ENCODE measurements around the gene RPL41.
A peak's percentile ranks its signal among the peaks of the same experiment; 100 is the strongest.

DNA sequence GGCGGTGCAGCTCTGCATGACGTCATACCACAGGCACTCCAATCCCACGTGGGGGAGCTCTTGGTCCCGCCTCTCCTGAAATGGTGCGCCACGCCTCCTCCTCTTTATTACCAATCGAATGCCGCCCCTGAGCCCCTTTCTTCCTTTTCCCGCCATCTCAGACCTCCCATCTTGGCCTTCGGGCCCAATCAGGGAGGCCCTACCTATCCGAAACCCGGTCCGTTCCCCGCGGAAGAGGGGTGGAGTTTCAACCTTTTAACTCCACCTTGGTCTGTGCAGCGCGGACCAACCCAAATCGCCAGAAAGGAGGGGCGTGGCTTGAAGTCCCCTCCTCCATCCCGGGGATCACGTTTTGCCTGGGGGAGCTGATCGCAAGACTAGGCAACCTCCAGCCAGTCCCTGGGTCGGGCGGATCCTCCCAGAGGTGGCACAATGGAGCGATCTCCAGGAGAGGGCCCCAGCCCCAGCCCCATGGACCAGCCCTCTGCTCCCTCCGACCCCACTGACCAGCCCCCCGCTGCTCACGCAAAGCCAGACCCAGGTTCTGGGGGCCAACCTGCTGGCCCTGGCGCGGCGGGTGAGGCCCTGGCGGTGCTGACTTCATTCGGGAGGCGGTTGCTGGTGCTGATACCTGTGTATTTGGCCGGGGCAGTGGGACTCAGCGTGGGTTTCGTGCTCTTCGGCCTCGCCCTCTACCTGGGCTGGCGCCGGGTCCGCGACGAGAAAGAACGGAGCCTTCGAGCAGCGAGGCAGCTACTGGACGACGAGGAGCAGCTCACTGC is 11.6 kb downstream of the RPL41 start, which contains the start of gene ESYT1:
- TF ChIP-seq, protein P1, sequence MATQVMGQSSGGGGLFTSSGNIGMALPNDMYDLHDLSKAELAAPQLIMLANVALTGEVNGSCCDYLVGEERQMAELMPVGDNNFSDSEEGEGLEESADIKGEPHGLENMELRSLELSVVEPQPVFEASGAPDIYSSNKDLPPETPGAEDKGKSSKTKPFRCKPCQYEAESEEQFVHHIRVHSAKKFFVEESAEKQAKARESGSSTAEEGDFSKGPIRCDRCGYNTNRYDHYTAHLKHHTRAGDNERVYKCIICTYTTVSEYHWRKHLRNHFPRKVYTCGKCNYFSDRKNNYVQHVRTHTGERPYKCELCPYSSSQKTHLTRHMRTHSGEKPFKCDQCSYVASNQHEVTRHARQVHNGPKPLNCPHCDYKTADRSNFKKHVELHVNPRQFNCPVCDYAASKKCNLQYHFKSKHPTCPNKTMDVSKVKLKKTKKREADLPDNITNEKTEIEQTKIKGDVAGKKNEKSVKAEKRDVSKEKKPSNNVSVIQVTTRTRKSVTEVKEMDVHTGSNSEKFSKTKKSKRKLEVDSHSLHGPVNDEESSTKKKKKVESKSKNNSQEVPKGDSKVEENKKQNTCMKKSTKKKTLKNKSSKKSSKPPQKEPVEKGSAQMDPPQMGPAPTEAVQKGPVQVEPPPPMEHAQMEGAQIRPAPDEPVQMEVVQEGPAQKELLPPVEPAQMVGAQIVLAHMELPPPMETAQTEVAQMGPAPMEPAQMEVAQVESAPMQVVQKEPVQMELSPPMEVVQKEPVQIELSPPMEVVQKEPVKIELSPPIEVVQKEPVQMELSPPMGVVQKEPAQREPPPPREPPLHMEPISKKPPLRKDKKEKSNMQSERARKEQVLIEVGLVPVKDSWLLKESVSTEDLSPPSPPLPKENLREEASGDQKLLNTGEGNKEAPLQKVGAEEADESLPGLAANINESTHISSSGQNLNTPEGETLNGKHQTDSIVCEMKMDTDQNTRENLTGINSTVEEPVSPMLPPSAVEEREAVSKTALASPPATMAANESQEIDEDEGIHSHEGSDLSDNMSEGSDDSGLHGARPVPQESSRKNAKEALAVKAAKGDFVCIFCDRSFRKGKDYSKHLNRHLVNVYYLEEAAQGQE (IDR thresholded peaks at IDR 0.05; ENCODE audit: insufficient replicate concordance, low read depth), result no peak
- TF ChIP-seq, protein P2, sequence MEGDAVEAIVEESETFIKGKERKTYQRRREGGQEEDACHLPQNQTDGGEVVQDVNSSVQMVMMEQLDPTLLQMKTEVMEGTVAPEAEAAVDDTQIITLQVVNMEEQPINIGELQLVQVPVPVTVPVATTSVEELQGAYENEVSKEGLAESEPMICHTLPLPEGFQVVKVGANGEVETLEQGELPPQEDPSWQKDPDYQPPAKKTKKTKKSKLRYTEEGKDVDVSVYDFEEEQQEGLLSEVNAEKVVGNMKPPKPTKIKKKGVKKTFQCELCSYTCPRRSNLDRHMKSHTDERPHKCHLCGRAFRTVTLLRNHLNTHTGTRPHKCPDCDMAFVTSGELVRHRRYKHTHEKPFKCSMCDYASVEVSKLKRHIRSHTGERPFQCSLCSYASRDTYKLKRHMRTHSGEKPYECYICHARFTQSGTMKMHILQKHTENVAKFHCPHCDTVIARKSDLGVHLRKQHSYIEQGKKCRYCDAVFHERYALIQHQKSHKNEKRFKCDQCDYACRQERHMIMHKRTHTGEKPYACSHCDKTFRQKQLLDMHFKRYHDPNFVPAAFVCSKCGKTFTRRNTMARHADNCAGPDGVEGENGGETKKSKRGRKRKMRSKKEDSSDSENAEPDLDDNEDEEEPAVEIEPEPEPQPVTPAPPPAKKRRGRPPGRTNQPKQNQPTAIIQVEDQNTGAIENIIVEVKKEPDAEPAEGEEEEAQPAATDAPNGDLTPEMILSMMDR (IDR thresholded peaks at IDR 0.05; ENCODE audit: insufficient read depth, low read length), result no peak
- no peak for TF ChIP-seq GABPA (IDR thresholded peaks at IDR 0.05; ENCODE audit: low read depth)
- TF ChIP-seq POLR2AphosphoS5 (IDR thresholded peaks at IDR 0.05; ENCODE audit: low read depth), result peak; percentile 71; the same call in 1 of the 2 replicates
